Islet precursor cell (in vitro differentiated cells): ENCODE measurements around the gene ZMYM5.
"Not testable (repeated sequence)": the region's sequence is repeated elsewhere in the genome, so short reads cannot be mapped to it uniquely, and the experiment has no call there.

Experiments
- DNase-seq: peaks from one replicate; pipeline ENCODE4 v3.0.0-alpha.2; 2018

The ZMYM5 gene

DNA sequence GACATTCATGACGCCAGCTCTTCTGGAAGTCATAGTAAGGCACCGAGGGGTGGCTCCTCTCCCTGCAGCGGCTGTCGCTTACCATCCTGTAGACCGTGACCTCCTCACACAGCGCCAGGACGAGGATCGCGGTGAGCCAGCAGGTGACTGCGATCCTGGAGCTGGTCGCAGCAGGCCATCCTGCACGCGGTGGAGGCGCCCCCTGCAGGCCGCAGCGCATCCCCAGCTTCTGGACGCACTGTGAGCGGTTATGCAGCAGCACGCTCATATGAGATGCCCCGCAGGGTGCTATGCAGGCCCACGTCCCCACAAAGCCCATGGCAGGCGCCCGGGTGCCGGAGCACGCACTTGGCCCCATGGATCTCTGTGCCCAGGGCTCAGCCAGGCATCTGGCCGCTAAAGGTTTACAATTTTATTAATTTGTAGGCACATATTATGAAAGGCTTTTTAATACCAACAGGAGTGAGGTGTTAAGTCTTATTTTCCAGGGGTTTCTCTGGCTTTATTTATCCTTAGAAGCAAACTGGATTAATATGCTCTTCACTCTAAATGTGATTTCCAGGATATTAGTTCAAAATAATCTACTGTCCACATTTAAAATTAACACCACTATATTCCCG is 45.1 kb downstream of the ZMYM5 start:
- DNase-seq = peak; percentile 93

DNA sequence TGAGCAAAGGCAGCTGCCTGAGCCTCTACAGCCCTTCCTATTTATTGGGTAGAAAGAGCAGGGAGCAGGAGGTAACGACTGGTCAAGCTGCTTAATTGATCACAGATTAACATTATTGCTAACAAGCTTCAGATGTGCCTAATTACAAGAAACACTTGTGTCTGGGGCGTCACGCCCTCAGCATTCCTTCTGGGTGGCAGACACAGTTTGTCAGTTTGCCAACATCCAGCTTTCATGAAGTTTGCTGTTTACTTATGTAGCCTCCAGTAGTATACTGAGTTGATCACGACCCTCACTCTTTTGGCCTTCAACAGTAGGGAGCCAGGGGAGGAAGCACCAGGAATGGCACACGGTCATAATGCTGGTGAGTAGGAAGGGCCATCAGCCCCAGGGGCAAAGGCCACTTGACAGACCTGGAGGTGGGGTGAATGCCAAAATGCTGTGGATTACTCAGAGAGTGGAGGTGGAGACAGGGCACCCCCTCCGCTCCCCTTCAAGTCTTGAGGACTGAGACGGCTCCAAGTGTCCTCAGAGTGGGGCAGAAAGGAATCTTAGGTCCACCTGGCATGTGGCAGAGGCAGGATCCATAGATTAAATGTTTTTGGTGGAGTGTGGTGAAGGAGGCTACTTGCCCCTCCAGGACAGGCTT is 45.8 kb downstream of the ZMYM5 start:
- DNase-seq = no peak

- DNase-seq = no peak
Measured at GRCh38 chr13:19817106-19817505, 46.3 kb downstream of the ZMYM5 start.

GRCh38 chr13:19815842-19816241 is 47.6 kb downstream of the ZMYM5 start:
- DNase-seq = not testable (repeated sequence)

GRCh38 chr13:19810996-19811881 is 52.2 kb downstream of the ZMYM5 start:
- DNase-seq = no peak

DNA sequence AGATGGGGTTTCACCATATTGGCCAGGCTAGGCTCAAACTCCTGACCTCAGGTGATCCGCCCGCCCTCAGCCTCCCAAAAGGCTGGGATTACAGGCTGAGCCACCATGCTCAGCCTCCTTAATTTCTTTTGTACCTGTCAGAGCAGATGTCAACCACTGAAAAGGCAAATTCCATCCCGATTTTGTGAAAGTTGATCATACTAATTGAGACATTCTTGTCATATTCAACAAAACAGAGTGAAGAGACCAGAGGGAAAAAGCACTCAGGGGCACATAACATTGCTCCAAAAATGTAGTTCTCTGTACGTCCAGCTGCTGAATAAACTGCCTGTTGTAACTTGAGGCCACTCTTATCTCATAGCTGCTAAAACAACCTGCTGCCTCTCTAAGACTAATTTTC is 53.3 kb downstream of the ZMYM5 start:
- no peak for DNase-seq

DNA sequence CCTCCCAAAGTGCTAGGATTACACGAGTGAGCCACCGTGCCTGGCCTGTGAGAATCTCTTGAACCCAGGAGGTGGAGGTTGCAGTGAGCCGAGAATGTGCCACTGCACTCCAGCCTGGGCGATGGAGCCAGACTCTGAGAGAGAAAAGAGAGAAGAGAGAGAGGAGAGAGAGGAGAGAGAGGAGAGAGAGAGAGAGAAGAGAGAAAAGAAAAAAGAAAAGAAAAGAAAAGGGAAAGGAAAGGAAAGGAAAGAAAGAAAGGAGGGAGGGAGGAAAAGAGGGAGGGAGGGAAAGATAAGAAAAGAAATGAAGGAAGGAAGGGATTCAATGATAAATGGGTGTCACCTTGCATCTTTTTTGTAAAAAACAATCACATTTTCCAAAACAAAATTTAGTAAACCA is 57.7 kb downstream of the ZMYM5 start:
- DNase-seq = no peak

GRCh38 chr13:19795956-19796355 is 67.5 kb downstream of the ZMYM5 start:
- peak; percentile 60 for DNase-seq

DNA sequence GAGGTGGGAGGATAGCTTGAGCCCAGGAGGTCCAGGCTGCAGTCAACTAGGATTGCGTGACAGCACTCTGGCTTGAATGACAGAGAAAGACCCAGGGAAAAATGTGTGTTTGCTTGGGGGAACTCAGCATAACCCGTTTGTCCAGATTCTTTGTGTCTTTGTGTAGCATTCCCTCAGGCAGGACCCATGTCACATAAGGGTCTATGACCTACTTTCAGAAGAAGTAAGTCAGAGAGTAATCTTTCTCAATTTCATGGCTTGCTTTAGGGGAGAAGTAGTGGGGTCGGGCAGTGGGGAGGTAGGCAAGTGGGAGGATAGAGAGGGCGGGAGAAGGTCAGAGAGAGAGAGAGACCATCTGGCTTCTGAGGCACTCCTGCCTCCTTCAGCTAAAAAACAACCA is 68.8 kb downstream of the ZMYM5 start:
- peak; percentile 93 for DNase-seq

DNA sequence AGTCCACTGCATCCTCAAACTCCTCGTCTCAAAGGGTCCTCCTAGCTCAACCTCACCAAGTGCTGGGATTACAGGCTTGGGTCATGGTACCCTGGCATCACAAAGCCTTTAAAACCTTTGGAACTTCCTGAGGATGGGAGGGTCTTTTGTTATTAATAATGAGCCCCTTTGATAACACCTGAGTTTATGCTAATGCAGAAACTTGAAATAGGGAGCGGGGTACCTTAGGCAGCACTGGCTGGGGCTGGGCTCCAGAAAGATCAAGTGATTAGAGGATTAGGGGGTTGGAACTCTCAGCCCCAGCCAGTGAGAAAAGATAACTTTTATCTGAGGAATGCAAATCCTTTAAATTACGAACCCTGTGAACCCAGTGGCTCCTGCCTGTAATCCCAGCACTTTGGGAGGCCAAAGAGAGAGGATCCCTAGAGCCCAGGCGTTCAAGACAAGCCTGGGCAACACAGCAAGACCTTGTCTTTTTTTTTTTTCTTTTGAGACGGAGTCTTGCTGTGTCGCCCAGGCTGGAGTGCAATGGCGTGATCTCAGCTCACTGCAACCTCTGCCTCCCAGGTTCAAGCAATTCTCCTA is 71.4 kb downstream of the ZMYM5 start:
- no peak for DNase-seq

- DNase-seq = peak; percentile 97
Measured at GRCh38 chr13:19782727-19783682, 80.4 kb downstream of the ZMYM5 start, which contains the start of gene PSPC1. Gene PSPC1, minus strand, starts transcription at chr13:19782945. Its CDS starts 188 bp downstream, at chr13:19782757.

DNA sequence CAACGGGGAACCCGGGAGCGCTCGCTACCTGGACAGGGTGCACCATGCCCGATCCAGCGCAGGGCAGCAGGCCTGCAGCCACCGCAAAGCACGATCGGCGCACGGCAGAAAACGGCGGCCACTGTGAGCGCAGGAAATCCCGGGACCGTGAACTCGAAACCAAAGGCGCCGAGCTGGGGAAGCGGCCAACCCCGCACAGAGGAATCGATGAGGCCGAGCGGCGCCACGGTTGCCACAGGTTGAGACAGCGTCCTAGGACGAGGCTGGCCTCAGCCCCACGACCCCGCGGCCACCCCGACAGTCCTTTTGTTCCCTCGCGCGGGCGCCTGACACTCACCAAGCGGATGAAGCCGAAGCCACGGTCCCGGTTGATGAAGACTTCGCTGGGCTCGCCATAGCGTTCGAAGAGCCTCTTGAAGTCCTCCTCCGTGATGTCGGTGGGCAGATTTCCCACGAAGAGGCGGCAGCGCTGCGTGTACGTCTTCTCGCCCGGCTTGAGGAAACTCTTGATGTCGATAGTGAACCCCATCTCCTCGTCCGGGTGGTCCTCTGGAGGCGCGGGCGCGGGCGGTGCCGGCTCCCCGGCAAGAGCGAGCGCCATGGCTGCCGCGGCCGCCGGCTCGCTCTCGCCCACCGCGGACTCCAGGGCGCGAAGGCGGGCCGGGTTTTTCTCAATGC is 81.3 kb downstream of the ZMYM5 start:
- peak; percentile 64 for DNase-seq

- no peak for DNase-seq
Measured at GRCh38 chr13:19781526-19781925, 81.9 kb downstream of the ZMYM5 start.

DNA sequence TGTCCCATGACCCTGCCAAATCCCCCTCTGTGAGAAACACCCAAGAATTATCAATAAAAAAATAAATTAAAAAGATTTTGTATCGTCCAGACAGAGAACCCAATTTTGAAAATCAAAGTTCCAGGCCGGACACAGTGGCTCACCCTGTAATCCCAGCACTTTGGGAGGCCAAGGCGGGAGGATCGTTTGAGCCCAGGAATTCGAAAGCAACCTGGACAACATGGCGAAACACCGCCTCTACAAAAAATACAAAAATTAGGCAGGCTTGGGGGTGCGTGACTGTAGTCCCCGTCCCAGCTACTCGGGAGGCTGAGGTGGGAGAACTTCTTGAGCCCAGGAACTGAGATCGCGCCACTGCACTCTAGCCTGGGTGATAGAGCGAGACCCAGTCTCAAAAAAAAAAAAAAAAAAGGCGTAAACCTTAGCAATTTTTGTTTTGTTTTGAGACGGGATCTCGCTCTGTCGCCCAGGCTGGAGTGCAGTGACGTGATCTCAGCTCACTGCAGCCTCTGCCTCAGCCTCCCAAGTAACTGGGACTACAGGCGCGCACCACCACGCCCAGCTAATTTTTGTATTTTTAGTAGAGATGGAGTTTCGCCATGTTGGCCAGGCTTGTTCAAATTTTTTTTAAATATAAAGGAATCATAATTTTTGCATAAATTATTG is 82.6 kb downstream of the ZMYM5 start:
- DNase-seq = not testable (repeated sequence)
